Natural killer cell (primary cell): ENCODE results near the gene ARHGEF16. TPM values are rescaled to one million over a fixed set of nuclear protein-coding genes. Genes with fewer than 3 reads are reported as not detected.

Source experiments
- ATAC-seq, 3 donors: fragments of 150-1000 bp in 2 of 3; fragments of 200-7000 bp in 1 of 3; cut with Tn5 transposase; 1 replicate in 1 of 3; 2 replicates in 2 of 3; pipeline ENCODE4 v1.10.0; 2021; ENCODE audit warnings: mild to moderate bottlenecking in 2 of 3, moderate library complexity in 2 of 3
- DNase-seq, 2 donors: peaks; one replicate each; pipeline versions ENCODE4 v3.0.0 to v3.0.0-alpha.2; 2013 to 2021; ENCODE audit warnings: mixed read lengths in 1 of 2
- H3K27ac ChIP-seq: one replicate; pipeline ENCODE4 v1.5.1; 2013; ENCODE audit warnings: mild to moderate bottlenecking, low read length
- H3K27me3 ChIP-seq: one replicate; pipeline ENCODE4 v1.6.1; 2013; ENCODE audit warnings: low read length; ENCODE audit not compliant: control insufficient read depth, insufficient read depth
- H3K36me3 ChIP-seq: one replicate; pipeline ENCODE4 v1.6.1; 2013; ENCODE audit warnings: low read length; ENCODE audit not compliant: control insufficient read depth, insufficient read depth
- H3K4me1 ChIP-seq: one replicate; pipeline ENCODE4 v1.6.1; 2013; ENCODE audit warnings: low read length; ENCODE audit not compliant: control insufficient read depth, insufficient read depth
- H3K4me3 ChIP-seq: one replicate; pipeline ENCODE4 v1.5.1; 2013; ENCODE audit warnings: low read length
- H3K9me3 ChIP-seq: one replicate; pipeline ENCODE4 v1.6.1; 2013; ENCODE audit warnings: low read length; ENCODE audit not compliant: control insufficient read depth, insufficient read depth
- H3K27ac Mint-ChIP-seq, 2 donors: one replicate each; pipeline ENCODE4 v1.8.0; 2022; ENCODE audit warnings: mild to moderate bottlenecking in 2 of 2, mixed read lengths in 2 of 2, moderate library complexity in 1 of 2
- H3K27me3 Mint-ChIP-seq, 2 donors: one replicate each; pipeline ENCODE4 v1.8.0; 2022; ENCODE audit warnings: low read depth in 2 of 2, mixed read lengths in 2 of 2
- H3K36me3 Mint-ChIP-seq: one replicate; pipeline ENCODE4 v1.8.0; 2022; ENCODE audit warnings: mixed read lengths
- H3K4me1 Mint-ChIP-seq, 2 donors: one replicate each; pipeline ENCODE4 v1.8.0; 2022; ENCODE audit warnings: mixed read lengths in 2 of 2
- H3K4me3 Mint-ChIP-seq: one replicate; pipeline ENCODE4 v1.8.0; 2022; ENCODE audit warnings: mild to moderate bottlenecking, moderate library complexity, mixed read lengths
- H3K9me3 Mint-ChIP-seq, 2 donors: one replicate each; pipeline ENCODE4 v1.8.0; 2022; ENCODE audit warnings: mixed read lengths in 2 of 2
- CTCF ChIP-seq: fragments of 200-600 bp; IDR thresholded peaks from one replicate; pipeline ENCODE4 v1.8.0; 2022; ENCODE audit warnings: antibody characterized with exemption
- WGBS: methylation state at CpG from one replicate; pipeline ENCODE4 v1.1.7; 2013; ENCODE audit warnings: missing lambda C conversion rate; ENCODE audit not compliant: insufficient coverage; 5-methylcytosine and 5-hydroxymethylcytosine counted together
- intact Hi-C: fragments of 100-400 bp; cut with micrococcal nuclease; formaldehyde crosslinking; loops from one replicate; pipeline ENCODE4 v1.14.2; 2022
- total RNA-seq, 4 donors: library from RNA; stranded (reverse); fragments of 120-200 nt in 1 of 4; gene quantifications; one replicate each; pipeline versions ENCODE4 v1.2.3 to v1.2.4, GENCODE V29; 2013 to 2022

The ARHGEF16 gene
- total RNA-seq, 3 donors from 2014 or later (not counting 1 experiment from before 2014, with no cell fraction given) = not detected

GRCh38 chr1:3472088-3472850 lies 17.8 kb downstream of the ARHGEF16 start:
- TF ChIP-seq CTCF = no peak
- Histone ChIP-seq H3K4me3 (no peak overlapping the region), H3K27ac (no peak overlapping the region), H3K9me3 (no peaks in the 10 kb centered on the region), H3K27me3 (no peaks in the 10 kb centered on the region), H3K36me3 (no peaks in the 10 kb centered on the region), H3K4me1 (no peaks in the 10 kb centered on the region)
- no peaks in the 10 kb centered on the region for H3K36me3 Mint-ChIP-seq
- ATAC-seq (no peak), DNase-seq (no peak)
- H3K27ac Mint-ChIP-seq = no peak overlapping the region
- intact Hi-C loops = no loop called here
- no peaks in the 10 kb centered on the region for H3K27me3 Mint-ChIP-seq
- no peaks in the 10 kb centered on the region for H3K4me1 Mint-ChIP-seq
- H3K9me3 Mint-ChIP-seq = no peaks in the 10 kb centered on the region
- H3K4me3 Mint-ChIP-seq = no peak overlapping the region
- WGBS = 88% methylated on average over 25 of the region's 25 CpGs

GRCh38 chr1:3472906-3473305 lies 18.4 kb downstream of the ARHGEF16 start:
- Mint-ChIP-seq H3K27ac (no peak overlapping the region), H3K36me3 (no peaks in the 10 kb centered on the region), H3K4me3 (no peak overlapping the region), H3K4me1 (no peaks in the 10 kb centered on the region), H3K27me3 (no peaks in the 10 kb centered on the region), H3K9me3 (no peaks in the 10 kb centered on the region)
- no peaks in the 10 kb centered on the region for H3K4me1 ChIP-seq
- WGBS = 88% methylated on average over 17 of the region's 17 CpGs
- H3K9me3 ChIP-seq = no peaks in the 10 kb centered on the region
- intact Hi-C loops = no loop called here
- ATAC-seq (no peak), DNase-seq (no peak)
- H3K4me3 ChIP-seq = no peak overlapping the region
- no peaks in the 10 kb centered on the region for H3K27me3 ChIP-seq
- no peak for TF ChIP-seq CTCF
- no peak overlapping the region for H3K27ac ChIP-seq
- no peaks in the 10 kb centered on the region for H3K36me3 ChIP-seq

- H3K4me3 Mint-ChIP-seq = no peak overlapping the region
- intact Hi-C loops = no loop called here
Measured at GRCh38 chr1:3473381-3473844, 18.9 kb downstream of the ARHGEF16 start.

More at GRCh38 chr1:3473381-3473844, 18.9 kb downstream of the ARHGEF16 start:
- H3K27me3 Mint-ChIP-seq = no peaks in the 10 kb centered on the region
- no peaks in the 10 kb centered on the region for H3K9me3 ChIP-seq
- no peaks in the 10 kb centered on the region for H3K4me1 Mint-ChIP-seq
- H3K4me3 ChIP-seq = no peak overlapping the region
- no peak overlapping the region for H3K27ac ChIP-seq
- no peaks in the 10 kb centered on the region for H3K4me1 ChIP-seq
- H3K27me3 ChIP-seq = no peaks in the 10 kb centered on the region
- TF ChIP-seq CTCF = no peak
- no peaks in the 10 kb centered on the region for H3K36me3 Mint-ChIP-seq
- ATAC-seq (no peak), DNase-seq (no peak)
- no peaks in the 10 kb centered on the region for H3K9me3 Mint-ChIP-seq
- no peaks in the 10 kb centered on the region for H3K36me3 ChIP-seq
- H3K27ac Mint-ChIP-seq = no peak overlapping the region
- WGBS = 90% methylated on average over 20 of the region's 20 CpGs
